ENCODE data around the gene RPL13A. TPM values are rescaled to one million over a fixed set of nuclear protein-coding genes. Genes with fewer than 3 reads are reported as not detected.

The RPL13A gene
- total and polyA plus RNA-seq, 9 of the 15 experiments (the other 6 are each of a cell fraction or from before 2014, with no cell fraction given) = 1,744 to 5,482 (median 2,949) TPM

- TF ChIP-seq REST (IDR thresholded peaks at IDR 0.05; ENCODE audit: borderline replicate concordance) = peak; percentile 69; the same call in 1 of the 2 replicates
- TF ChIP-seq REST (CRISPR knock-in tag; IDR thresholded peaks at IDR 0.05; ENCODE audit: low read depth) = 0 out of 2 replicates have a peak, but pooled peaks have one; percentile 46
- TF ChIP-seq NR2C2 (CRISPR knock-in tag; IDR thresholded peaks at IDR 0.05) = 0 out of 2 replicates have a peak, but pooled peaks have one; percentile 21
- no peak for TF ChIP-seq NR2C2 (tag; IDR thresholded peaks at IDR 0.05)
- TF ChIP-seq IRF2 (CRISPR knock-in tag; IDR thresholded peaks at IDR 0.05) = peak; percentile 95
- peak; percentile 80 for TF ChIP-seq MYC (IDR thresholded peaks at IDR 0.05; ENCODE audit: low read depth, low read length)
- no peak for TF ChIP-seq MYC (CRISPR knock-in tag; IDR thresholded peaks at IDR 0.05; ENCODE audit: borderline replicate concordance, low read depth)
- no peak for TF ChIP-seq ZFP36 (IDR thresholded peaks at IDR 0.05; ENCODE audit: low read depth, low read length, partially characterized antibody)
- no peak for TF ChIP-seq PRPF4 (IDR thresholded peaks at IDR 0.05; ENCODE audit: insufficient read depth, low read depth, low read length, poor library complexity, severe bottlenecking)
- TF ChIP-seq, protein P1, sequence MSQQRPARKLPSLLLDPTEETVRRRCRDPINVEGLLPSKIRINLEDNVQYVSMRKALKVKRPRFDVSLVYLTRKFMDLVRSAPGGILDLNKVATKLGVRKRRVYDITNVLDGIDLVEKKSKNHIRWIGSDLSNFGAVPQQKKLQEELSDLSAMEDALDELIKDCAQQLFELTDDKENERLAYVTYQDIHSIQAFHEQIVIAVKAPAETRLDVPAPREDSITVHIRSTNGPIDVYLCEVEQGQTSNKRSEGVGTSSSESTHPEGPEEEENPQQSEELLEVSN (IDR thresholded peaks at IDR 0.05; ENCODE audit: borderline replicate concordance in 1 of 2, extremely low read depth in 1 of 2, insufficient read depth in 1 of 2, insufficient read length in 1 of 2, low read depth in 1 of 2, low read length in 1 of 2, poor library complexity in 1 of 2, severe bottlenecking in 1 of 2) = peak; percentile 54 to 63
- TF ChIP-seq GATAD2A (IDR thresholded peaks at IDR 0.05) = 0 out of 2 replicates have a peak, but pooled peaks have one; percentile 36
- peak; percentile 40 for TF ChIP-seq TAF9B (IDR thresholded peaks at IDR 0.05; ENCODE audit: partially characterized antibody)
- no peak for TF ChIP-seq LARP7 (IDR thresholded peaks at IDR 0.05)
- 0 out of 2 replicates have a peak, but pooled peaks have one; percentile 20 for TF ChIP-seq HDAC2 (IDR thresholded peaks at IDR 0.05)
- TF ChIP-seq ATF7 (IDR thresholded peaks at IDR 0.05) = peak; percentile 68; the same call in 1 of the 2 replicates
- peak; percentile 78 for TF ChIP-seq CXXC5 (CRISPR knock-in tag; IDR thresholded peaks at IDR 0.05)
- TF ChIP-seq CTCFL (IDR thresholded peaks at IDR 0.05; ENCODE audit: borderline replicate concordance, insufficient read depth, low read depth, low read length, poor library complexity, severe bottlenecking) = peak; percentile 92
Observed at GRCh38 chr19:49473868-49474541, 13.4 kb upstream of the RPL13A start, which contains the start of gene FLT3LG (continued).
